CD4-positive, alpha-beta T cell treated with Interleukin-15 for 4 hours (primary cell): ENCODE results near the gene FANCI.

Experiments
- DNase-seq: peaks from one replicate; pipeline ENCODE4 v3.0.0-alpha.2; 2020; ENCODE audit warnings: low spot score

FANCI gene

DNA sequence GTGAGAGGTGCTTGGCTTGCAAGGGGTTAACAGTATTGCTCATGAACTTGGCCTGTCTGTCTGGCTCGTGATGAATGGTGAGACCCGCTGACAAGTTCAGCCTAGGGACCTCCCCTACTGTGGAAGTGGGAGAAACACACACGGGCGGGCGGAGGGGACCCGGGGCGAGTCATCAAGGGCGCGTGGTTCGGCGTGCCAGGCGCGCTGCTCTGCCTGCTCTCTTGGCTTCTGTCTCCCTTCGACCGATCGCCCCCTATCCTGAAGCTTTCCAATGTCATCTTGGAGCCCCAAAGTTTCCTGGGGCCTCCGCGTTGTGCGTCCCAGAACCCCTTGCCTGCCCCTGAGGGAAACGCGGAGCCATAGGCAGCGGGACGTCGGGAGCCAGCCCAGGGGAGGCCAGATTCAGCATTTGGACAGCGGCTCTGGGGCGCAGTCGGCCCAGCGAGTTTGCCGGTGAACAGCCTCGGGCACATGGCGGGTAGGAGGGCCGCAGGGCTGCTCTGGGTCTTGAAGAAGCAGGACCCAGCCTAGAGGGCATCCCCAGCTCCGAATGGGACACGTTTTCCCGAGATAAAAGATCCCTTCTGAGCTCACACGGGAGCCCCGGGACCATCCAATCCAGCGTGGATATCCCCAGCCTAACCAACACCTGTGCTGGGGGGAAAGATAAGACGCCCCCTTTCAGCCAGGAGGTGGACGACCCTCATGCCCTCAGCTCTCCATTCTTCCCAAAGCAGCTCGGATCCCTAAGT, 117.8 kb downstream of the FANCI start:
- DNase-seq = peak; percentile 46

DNA sequence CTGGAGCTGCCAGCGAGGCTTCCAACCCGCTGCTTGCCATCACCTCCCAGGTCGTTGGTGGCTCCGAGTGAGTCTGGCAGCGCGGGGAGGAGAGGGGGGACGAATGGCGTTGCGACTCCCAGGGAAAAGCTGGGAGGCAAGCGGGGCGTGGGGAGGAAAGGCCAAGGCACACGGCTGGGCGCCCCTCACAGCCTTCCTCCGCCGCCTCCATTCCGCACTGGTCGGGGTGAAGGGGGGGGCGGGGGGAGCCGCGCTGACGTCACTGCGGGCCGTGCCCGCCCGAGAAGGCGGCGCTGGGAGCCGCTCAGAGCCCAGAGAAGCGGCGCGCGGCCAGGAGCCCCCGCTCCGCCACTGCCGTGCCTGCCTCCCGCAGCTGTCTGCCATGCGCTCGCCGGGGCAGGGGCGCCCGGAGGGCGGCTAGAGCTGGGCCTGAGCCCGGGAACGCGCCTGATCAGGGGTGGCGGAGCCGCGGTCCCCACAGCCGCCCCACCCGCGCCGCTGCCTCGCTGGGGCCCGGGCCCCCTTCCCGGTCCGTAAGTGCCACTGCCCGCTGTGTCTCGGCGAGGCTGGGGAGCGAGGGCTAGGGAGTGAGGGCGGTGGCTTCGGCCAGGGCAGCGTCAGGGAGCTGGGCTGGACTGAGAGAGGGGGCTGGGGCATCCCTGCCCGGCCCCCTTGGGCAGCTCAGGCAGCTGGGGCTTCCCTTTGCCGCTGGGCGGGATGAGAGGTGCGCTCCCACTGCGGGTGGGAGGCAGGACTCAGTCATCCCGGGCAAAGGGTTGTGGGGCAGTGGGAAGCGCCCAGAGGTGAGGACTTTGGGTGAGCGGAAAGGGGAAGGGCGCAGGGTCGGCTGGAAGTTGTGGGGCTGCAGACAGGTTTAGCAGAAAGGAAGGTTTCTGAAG, 118.7 kb downstream of the FANCI start:
- DNase-seq = no peak

DNA sequence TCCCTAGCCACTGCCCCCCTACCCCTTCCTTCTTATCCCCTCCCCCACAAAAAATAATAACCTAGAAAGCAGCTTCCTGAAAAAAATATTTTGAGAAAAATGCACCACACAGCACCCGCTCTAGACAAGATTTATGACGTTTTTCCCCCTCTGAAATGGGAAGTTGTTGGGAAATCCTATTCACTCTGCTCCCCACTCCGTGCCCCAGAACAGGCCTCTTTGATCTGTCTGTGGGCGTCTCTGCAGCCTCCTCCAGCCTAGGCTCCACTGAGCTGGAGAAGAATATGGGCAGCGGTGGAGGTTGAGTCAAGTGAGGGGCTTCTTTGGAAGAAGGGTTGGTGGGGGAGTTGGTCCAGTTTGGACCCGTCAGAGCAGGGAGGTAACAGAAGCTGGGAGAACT, 119.4 kb downstream of the FANCI start:
- no peak for DNase-seq

DNA sequence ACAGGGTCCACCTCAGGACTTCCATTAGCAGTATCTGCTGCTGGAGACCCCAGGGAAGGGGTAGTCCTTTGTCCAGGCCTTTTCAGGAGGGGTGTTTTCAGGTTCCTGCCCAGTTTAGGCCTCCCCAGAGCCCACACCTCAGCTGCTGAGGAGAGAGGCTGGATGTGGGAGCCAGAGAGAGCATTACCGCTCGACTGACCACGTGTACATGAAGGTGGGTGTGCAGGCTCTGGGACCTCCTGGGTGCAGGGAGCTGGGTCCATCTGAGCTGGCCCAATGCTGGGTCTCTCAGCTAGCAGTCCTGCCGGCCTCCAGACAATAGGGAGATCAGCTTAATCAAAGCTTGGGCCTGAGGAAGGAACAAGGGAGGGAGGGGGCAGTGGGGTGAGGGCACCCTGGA, 120.0 kb downstream of the FANCI start:
- no peak for DNase-seq

DNA sequence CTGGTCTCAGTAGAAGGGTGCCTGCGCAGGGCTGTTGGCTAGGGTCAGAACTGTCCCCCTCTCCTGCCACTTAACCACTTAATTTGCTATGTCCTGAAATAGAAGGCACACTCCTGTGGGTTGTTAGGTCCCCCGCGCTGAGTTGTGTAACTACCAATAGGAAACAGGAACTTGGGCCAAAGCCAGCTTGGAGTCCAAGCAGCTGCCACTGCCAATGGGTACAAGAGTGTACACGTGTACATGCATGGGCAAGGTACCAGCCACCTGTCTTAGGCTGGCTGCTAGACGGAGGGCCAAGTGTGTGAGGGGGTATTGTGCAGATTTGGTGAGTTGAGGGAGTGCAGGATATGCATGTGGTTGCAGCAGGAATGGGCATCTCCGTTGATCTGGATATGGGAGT, 120.6 kb downstream of the FANCI start:
- DNase-seq = no peak

DNA sequence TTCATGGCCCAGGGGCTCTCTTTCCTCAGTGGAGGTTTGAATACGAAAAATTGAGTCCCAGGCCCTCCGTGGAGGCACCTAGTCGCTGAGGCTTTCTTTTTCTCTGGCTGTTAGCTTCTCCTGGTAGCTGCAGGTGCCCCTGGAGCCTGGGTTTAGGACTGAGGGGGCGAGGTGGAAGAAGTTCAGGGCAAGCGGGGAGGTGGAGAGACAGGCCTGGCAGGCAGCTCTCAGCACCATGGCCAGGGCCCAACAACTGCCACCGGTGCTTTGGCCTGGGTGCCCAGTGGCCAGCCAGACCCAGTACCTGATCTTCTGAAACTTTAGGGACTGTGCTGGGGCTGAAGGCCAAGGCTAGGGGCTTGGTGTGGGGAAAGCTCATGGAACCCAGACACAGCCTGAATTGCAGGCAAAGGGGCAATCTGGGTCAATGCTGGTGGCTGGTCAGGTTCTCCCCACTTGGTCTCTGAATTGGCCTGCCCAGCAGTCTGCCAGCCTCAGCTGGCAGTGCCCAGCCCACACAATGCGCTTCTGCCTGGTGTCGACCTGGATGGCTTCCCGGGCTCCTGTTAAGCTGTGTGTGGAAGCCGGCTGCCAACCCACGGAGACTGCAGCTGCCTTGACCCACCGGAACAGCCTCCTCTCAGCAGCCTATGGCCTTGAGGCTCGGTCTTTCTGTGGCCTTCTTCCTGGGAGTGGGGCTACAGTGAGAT, 121.1 kb downstream of the FANCI start:
- DNase-seq = no peak

DNA sequence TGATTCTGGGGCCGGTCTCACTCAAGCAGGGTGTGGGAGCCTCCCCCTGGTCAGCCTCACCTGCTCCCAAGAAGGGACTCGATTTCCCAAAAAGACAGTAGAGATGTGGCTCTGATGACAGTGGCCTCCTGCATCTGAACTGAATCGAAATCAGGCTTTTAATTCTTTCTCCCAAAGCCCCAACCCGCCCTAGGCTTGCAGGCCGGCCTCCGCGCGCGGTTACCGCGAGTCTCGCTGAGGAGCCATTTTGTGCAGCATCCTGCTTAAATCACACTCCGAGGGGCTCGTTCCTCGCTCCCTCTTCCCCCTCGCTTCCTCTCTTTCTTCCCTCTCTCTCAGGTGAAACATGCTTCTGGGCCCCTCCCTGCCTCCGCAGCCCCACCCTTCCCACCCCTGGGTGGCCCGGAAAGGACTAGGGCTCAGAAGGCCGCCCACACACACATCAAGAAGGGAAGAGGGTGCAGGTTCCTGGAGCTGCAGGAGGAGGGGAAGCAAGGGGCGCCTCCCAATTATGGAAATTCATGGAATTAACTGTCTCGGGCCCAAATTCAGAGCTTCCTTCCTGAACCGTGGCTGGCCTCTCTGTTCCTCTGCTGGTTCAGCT, 121.8 kb downstream of the FANCI start:
- DNase-seq = no peak
